ENCODE results near the gene GTF2A1. TPM values are rescaled to one million over a fixed set of nuclear protein-coding genes. Genes with fewer than 3 reads are reported as not detected.
A peak's percentile ranks its signal among the peaks of the same experiment; 100 is the strongest.

Gene GTF2A1
- total RNA-seq, 3 donors from 2014 or later, result 24.2 to 31.0 (median 29.5) TPM

GRCh38 chr14:81222691-81223090, 1.9 kb upstream of the GTF2A1 start:
- no peak for TF ChIP-seq CTCF (IDR thresholded peaks at IDR 0.05)
- Histone ChIP-seq H3K4me1 (ENCODE audit: low read depth) (peaks cover 8% of the 10 kb centered on the region), H3K36me3 (ENCODE audit: low read depth) (no peaks in the 10 kb centered on the region), H3K4me3 (no peak overlapping the region), H3K9me3 (no peaks in the 10 kb centered on the region)
- intact Hi-C loops (cut with DNase I, micrococcal nuclease), result no loop called here
- DNase-seq (peak in 1 of 3 donors; percentile 47), ATAC-seq (no peak)

- no peak overlapping the region for H3K4me3 ChIP-seq
Observed at GRCh38 chr14:81222126-81222525, 1.4 kb upstream of the GTF2A1 start.

GRCh38 chr14:81221579-81222102, 882 bp upstream of the GTF2A1 start:
- no peak for TF ChIP-seq CTCF (IDR thresholded peaks at IDR 0.05)
- Histone ChIP-seq H3K36me3 (ENCODE audit: low read depth) (no peaks in the 10 kb centered on the region), H3K4me1 (ENCODE audit: low read depth) (peaks cover 8% of the 10 kb centered on the region), H3K4me3 (peak overlapping the region; percentile 77), H3K9me3 (no peaks in the 10 kb centered on the region)
- ATAC-seq (no peak), DNase-seq (peak in 1 of 3 donors; percentile 30)
- intact Hi-C loops (cut with DNase I, micrococcal nuclease), result no loop called here

More at GRCh38 chr14:81222126-81222525, 1.4 kb upstream of the GTF2A1 start:
- ATAC-seq (no peak), DNase-seq (no peak)
- TF ChIP-seq CTCF (IDR thresholded peaks at IDR 0.05), result no peak
- Histone ChIP-seq H3K9me3 (no peaks in the 10 kb centered on the region), H3K4me1 (ENCODE audit: low read depth) (peaks cover 8% of the 10 kb centered on the region), H3K36me3 (ENCODE audit: low read depth) (no peaks in the 10 kb centered on the region)
- intact Hi-C loops (cut with DNase I, micrococcal nuclease), result no loop called here

- Histone ChIP-seq H3K9me3 (no peaks in the 10 kb centered on the region), H3K4me1 (ENCODE audit: low read depth) (peaks cover 8% of the 10 kb centered on the region), H3K4me3 (peak overlapping the region; percentile 77), H3K36me3 (ENCODE audit: low read depth) (no peaks in the 10 kb centered on the region)
- DNase-seq, result no peak
- no peak for ATAC-seq
- intact Hi-C loops (cut with DNase I, micrococcal nuclease), result no loop called here
- TF ChIP-seq CTCF (IDR thresholded peaks at IDR 0.05), result no peak
Observed at GRCh38 chr14:81220580-81220829, 254 bp downstream of the GTF2A1 start.

GRCh38 chr14:81219759-81220579, 790 bp downstream of the GTF2A1 start:
- Histone ChIP-seq H3K36me3 (ENCODE audit: low read depth) (no peaks in the 10 kb centered on the region), H3K4me3 (peak overlapping the region; percentile 77), H3K9me3 (no peaks in the 10 kb centered on the region), H3K4me1 (ENCODE audit: low read depth) (peaks cover 8% of the 10 kb centered on the region)
- no peak for TF ChIP-seq CTCF (IDR thresholded peaks at IDR 0.05)
- ATAC-seq, result peak; percentile 1
- intact Hi-C loops (cut with DNase I, micrococcal nuclease), result no loop called here
- DNase-seq, result peak; percentile 52 to 71 (median 67)
